ENCODE results near the gene TINAGL1. TPM values are rescaled to one million over a fixed set of nuclear protein-coding genes. Genes with fewer than 3 reads are reported as not detected.

Gene TINAGL1
- not detected for total RNA-seq

GRCh38 chr1:31576201-31576669, at the start of gene TINAGL1:
Gene TINAGL1 (plus strand): TSS chr1:31576515. CDS start chr1:31577149, 634 bp downstream.

GRCh38 chr1:31617218-31617915, 41.1 kb downstream of the TINAGL1 start, which contains the start of gene HCRTR1:
Gene HCRTR1 (plus strand): TSS chr1:31617689. CDS start chr1:31619193, 1,504 bp downstream.

Other genes starting within 250 kb of the TINAGL1 start
- not detected for gene FABP3, start 203.4 kb upstream of the TINAGL1 start, total RNA-seq
- not detected for gene SERINC2, start 163.3 kb upstream of the TINAGL1 start, total RNA-seq
- not detected for gene HCRTR1, start 41.2 kb downstream of the TINAGL1 start, total RNA-seq
- gene PEF1, start 68.4 kb downstream of the TINAGL1 start, total RNA-seq, result 10 to 100 TPM; 51.2 to 51.8 TPM
- not detected for gene COL16A1, start 127.5 kb downstream of the TINAGL1 start, total RNA-seq
- under 1 TPM; 0.20 to 0.39 TPM for gene ADGRB2, start 187.8 kb downstream of the TINAGL1 start, total RNA-seq
- gene SPOCD1, start 239.5 kb downstream of the TINAGL1 start, total RNA-seq, result not detected